H54 (cell line): ENCODE measurements around the gene CHRNE.

Experiments used
- DNase-seq: peaks from one replicate; pipeline ENCODE4 v3.0.0; 2011; ENCODE audit warnings: low spot score, mixed read lengths; ENCODE audit not compliant: insufficient read length
- FAIRE-seq: peaks from 3 replicates; lab custom pipeline; 2011; peaks lifted over from hg19 to GRCh38; lab: Jason Lieb, UNC
- POLR2A ChIP-seq: IDR thresholded peaks from 2 replicates; pipeline ENCODE4 v1.6.1; 2011; ENCODE audit warnings: low read depth, mild to moderate bottlenecking, low read length

The CHRNE gene

GRCh38 chr17:4895657-4896331 is 7.1 kb downstream of the CHRNE start:
- no peak for TF ChIP-seq POLR2A
- FAIRE-seq, result no peak

GRCh38 chr17:4895121-4895520 is 7.8 kb downstream of the CHRNE start:
- DNase-seq (no peak), FAIRE-seq (no peak)
- no peak for TF ChIP-seq POLR2A

More at GRCh38 chr17:4895657-4896331, 7.1 kb downstream of the CHRNE start:
- DNase-seq, result no peak

- DNase-seq (no peak), FAIRE-seq (no peak)
- TF ChIP-seq POLR2A, result no peak
Measured at GRCh38 chr17:4893721-4894560, 9.0 kb downstream of the CHRNE start.

- no peak for DNase-seq
- FAIRE-seq, result no peak
- TF ChIP-seq POLR2A, result no peak
Measured at GRCh38 chr17:4893272-4893671, 9.6 kb downstream of the CHRNE start.

GRCh38 chr17:4892499-4893221 is 10.2 kb downstream of the CHRNE start:
- DNase-seq, result no peak
- FAIRE-seq, result no peak

GRCh38 chr17:4891411-4892410 is 11.2 kb downstream of the CHRNE start:
- DNase-seq (no peak), FAIRE-seq (no peak)
- TF ChIP-seq POLR2A, result no peak

More at GRCh38 chr17:4892499-4893221, 10.2 kb downstream of the CHRNE start:
- no peak for TF ChIP-seq POLR2A

GRCh38 chr17:4887581-4887980 is 15.3 kb downstream of the CHRNE start:
- DNase-seq (no peak), FAIRE-seq (no peak)
- TF ChIP-seq POLR2A, result no peak

- FAIRE-seq (no peak), DNase-seq (no peak)
- TF ChIP-seq POLR2A, result no peak
Measured at GRCh38 chr17:4886830-4887229, 16.1 kb downstream of the CHRNE start.

- no peak for FAIRE-seq
- no peak for TF ChIP-seq POLR2A
- no peak for DNase-seq
Measured at GRCh38 chr17:4884489-4884888, 18.4 kb downstream of the CHRNE start.

- FAIRE-seq (no peak), DNase-seq (peak; percentile 45)
- no peak for TF ChIP-seq POLR2A
Measured at GRCh38 chr17:4881761-4882555, 20.9 kb downstream of the CHRNE start.

GRCh38 chr17:4880857-4881256 is 22.0 kb downstream of the CHRNE start:
- DNase-seq (no peak), FAIRE-seq (no peak)
- TF ChIP-seq POLR2A, result no peak

- TF ChIP-seq POLR2A, result no peak
- DNase-seq (no peak), FAIRE-seq (no peak)
Measured at GRCh38 chr17:4879601-4880000, 23.3 kb downstream of the CHRNE start.
